Measurements from ENCODE around the gene NRARP. TPM values are rescaled to one million over a fixed set of nuclear protein-coding genes. Genes with fewer than 3 reads are reported as not detected.

The NRARP gene
- total RNA-seq, 1 experiment from 2014 or later: 7.4 TPM

DNA sequence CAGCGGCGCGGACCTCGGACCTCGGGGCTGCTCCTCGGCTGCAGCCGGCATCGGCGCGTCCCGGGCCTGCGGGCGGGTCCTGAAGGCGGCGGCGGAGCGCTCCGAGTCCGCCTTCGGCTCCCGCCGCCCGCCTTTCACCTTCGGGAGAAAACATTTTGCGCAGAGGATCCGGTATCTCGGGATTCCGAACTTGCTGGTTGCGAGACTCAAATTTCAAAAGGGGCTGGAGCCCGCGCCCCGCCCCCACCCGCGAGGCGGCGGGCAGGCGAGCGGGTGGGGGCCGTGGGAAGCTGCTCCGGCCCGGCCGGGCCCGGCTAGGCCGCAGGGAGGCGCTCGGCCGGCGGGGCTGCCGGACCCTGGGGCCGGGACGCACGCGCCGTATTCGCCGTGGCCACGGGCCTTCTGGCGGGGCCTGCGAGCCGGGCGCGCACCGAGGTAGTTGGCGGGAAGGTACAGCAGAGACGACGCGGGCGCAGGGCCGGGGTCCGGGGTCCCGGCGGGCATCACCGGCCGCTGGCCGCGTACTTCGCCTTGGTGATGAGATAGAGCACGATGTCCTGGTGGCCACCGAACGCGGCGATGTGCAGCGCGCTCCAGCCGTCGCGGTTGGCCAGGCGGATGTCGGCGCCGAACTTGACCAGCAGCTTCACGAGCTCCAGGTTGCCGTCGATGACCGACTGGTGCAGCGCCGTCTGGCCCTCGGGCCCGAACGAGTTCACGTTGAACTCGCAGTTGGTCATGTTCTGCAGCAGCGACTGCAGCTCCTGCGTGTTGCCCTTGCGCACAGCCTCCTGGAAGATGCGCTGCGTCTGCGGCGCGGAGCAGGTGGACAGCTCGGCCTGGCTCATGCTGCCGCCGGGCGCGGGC lies 757 bp downstream of the NRARP start:
- H3K27me3 ChIP-seq (replicated peaks; ENCODE audit: insufficient read depth, low read depth, low read length, poor library complexity): no peaks in the 10 kb centered on the region
- H3K27ac ChIP-seq (ENCODE audit: low read depth, low read length, poor library complexity, severe bottlenecking): peak overlapping the region; percentile 49
- POLR2A ChIA-PET (ENCODE audit: low non-redundant PET): interaction anchor here (0.6 kb wide), 1 partner anchor 234 kb away, joined by 3 read pairs; no protein-coding TSS in a partner anchor
- CTCF ChIA-PET: interaction anchor here (1.2 to 1.3 kb wide), 2 partner anchors 15 to 122 kb away, joined by 3 to 8 read pairs; partner anchors contain the start of genes EXD3 and NOXA1
- H3K9me3 ChIP-seq (ENCODE audit: low read depth, low read length, poor library complexity, severe bottlenecking): no peaks in the 10 kb centered on the region
- no TSS peak for BruUV-seq (replicated peaks)
- H3K36me3 ChIP-seq (ENCODE audit: insufficient read depth, low read length, poor library complexity, severe bottlenecking): no peaks in the 10 kb centered on the region
- H3K4me3 ChIP-seq (ENCODE audit: low read depth, low read length, poor library complexity, severe bottlenecking): peak overlapping the region; percentile 60
- intact Hi-C loops (cut with micrococcal nuclease; ENCODE audit: unreplicated experiment): no loop called here
- TF ChIP-seq, protein P1, sequence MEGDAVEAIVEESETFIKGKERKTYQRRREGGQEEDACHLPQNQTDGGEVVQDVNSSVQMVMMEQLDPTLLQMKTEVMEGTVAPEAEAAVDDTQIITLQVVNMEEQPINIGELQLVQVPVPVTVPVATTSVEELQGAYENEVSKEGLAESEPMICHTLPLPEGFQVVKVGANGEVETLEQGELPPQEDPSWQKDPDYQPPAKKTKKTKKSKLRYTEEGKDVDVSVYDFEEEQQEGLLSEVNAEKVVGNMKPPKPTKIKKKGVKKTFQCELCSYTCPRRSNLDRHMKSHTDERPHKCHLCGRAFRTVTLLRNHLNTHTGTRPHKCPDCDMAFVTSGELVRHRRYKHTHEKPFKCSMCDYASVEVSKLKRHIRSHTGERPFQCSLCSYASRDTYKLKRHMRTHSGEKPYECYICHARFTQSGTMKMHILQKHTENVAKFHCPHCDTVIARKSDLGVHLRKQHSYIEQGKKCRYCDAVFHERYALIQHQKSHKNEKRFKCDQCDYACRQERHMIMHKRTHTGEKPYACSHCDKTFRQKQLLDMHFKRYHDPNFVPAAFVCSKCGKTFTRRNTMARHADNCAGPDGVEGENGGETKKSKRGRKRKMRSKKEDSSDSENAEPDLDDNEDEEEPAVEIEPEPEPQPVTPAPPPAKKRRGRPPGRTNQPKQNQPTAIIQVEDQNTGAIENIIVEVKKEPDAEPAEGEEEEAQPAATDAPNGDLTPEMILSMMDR (conservative IDR thresholded peaks at IDR 0.05; ENCODE audit: low read depth, low read length): no peak
- no peak for TF ChIP-seq EZH2 (IDR thresholded peaks at IDR 0.05; ENCODE audit: borderline replicate concordance, low read depth, low read length, poor library complexity, severe bottlenecking)
- peaks cover 53% of the 10 kb centered on the region for H3K4me1 ChIP-seq (ENCODE audit: insufficient read depth, low read length, poor library complexity, severe bottlenecking)
- DNase-seq (ENCODE audit: low spot score): peak; percentile 66

DNA sequence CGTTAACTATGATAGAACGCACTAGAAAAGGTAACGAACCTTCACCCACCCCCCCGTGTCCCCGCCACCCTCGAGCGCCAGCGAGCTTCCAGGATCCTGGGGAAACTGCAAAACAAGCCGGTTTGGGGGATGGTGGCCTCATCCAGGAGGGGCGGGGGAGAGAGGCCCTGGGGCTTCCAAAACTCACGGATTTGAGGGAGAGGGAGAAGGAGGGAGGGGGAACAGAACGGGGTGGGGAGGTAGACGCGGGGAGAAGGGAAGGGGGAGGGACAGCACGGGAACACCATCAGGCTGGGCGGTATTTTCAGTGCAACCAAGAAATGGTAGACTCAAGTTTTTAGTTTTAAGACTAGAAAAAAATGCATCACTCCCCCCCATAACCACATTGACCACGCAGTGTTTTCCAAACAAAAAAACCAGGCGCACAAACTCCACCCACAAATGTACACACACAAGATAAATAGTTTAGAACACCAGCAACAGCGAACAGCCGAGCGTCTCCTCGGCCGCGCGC lies 1.4 kb downstream of the NRARP start:
- intact Hi-C loops (cut with micrococcal nuclease; ENCODE audit: unreplicated experiment): no loop called here
- DNase-seq (ENCODE audit: low spot score): peak; percentile 66

DNA sequence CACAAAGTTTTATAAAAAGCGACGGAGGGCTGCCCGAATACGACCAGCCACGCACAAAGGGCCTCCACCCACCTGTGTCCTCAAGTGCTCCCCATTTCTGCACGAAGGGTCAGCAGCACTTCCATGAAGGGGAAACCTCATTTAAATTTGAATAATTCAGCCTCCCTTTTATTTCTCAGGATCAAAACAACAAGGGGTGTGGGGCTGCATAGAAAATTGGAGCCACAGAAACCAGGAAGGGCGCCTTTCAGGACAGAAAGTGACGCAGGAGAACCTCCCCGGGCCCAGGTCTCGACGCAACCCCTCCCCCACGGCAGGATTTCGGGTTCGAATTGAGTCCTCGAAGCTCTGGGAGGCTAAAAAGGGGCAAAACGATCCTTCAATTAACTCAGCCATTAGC lies 2.1 kb downstream of the NRARP start:
- no peaks in the 10 kb centered on the region for H3K9me3 ChIP-seq (ENCODE audit: low read depth, low read length, poor library complexity, severe bottlenecking)
- DNase-seq (ENCODE audit: low spot score): peak; percentile 39
- H3K27ac ChIP-seq (ENCODE audit: low read depth, low read length, poor library complexity, severe bottlenecking): no peak overlapping the region
- intact Hi-C loops (cut with micrococcal nuclease; ENCODE audit: unreplicated experiment): no loop called here
- TF ChIP-seq, protein P1 (conservative IDR thresholded peaks at IDR 0.05; ENCODE audit: low read depth, low read length): no peak
- no peak for TF ChIP-seq EZH2 (IDR thresholded peaks at IDR 0.05; ENCODE audit: borderline replicate concordance, low read depth, low read length, poor library complexity, severe bottlenecking)
- BruUV-seq (replicated peaks): TSS peak; percentile 86
- ChIA-PET POLR2A (ENCODE audit: low non-redundant PET) (no interaction called here), CTCF (no interaction called here)
- no peaks in the 10 kb centered on the region for H3K27me3 ChIP-seq (replicated peaks; ENCODE audit: insufficient read depth, low read depth, low read length, poor library complexity)
- H3K4me3 ChIP-seq (ENCODE audit: low read depth, low read length, poor library complexity, severe bottlenecking): peak overlapping the region; percentile 60
- H3K36me3 ChIP-seq (ENCODE audit: insufficient read depth, low read length, poor library complexity, severe bottlenecking): no peaks in the 10 kb centered on the region
- H3K4me1 ChIP-seq (ENCODE audit: insufficient read depth, low read length, poor library complexity, severe bottlenecking): peaks cover 39% of the 10 kb centered on the region

More for the DNA sequence above, 1.4 kb downstream of the NRARP start:
- H3K27ac ChIP-seq (ENCODE audit: low read depth, low read length, poor library complexity, severe bottlenecking): peak overlapping the region; percentile 49
- H3K4me3 ChIP-seq (ENCODE audit: low read depth, low read length, poor library complexity, severe bottlenecking): peak overlapping the region; percentile 60
- no peaks in the 10 kb centered on the region for H3K9me3 ChIP-seq (ENCODE audit: low read depth, low read length, poor library complexity, severe bottlenecking)
- no TSS peak for BruUV-seq (replicated peaks)
- H3K36me3 ChIP-seq (ENCODE audit: insufficient read depth, low read length, poor library complexity, severe bottlenecking): no peaks in the 10 kb centered on the region
- POLR2A ChIA-PET (ENCODE audit: low non-redundant PET): no interaction called here
- no peaks in the 10 kb centered on the region for H3K27me3 ChIP-seq (replicated peaks; ENCODE audit: insufficient read depth, low read depth, low read length, poor library complexity)
- CTCF ChIA-PET: no interaction called here
- TF ChIP-seq, protein P1 (conservative IDR thresholded peaks at IDR 0.05; ENCODE audit: low read depth, low read length): no peak
- TF ChIP-seq EZH2 (IDR thresholded peaks at IDR 0.05; ENCODE audit: borderline replicate concordance, low read depth, low read length, poor library complexity, severe bottlenecking): no peak
- peaks cover 46% of the 10 kb centered on the region for H3K4me1 ChIP-seq (ENCODE audit: insufficient read depth, low read length, poor library complexity, severe bottlenecking)
